HEK293 (cell line): ENCODE data around the gene CNIH3.

Experiments
- CTCF ChIA-PET: fragments of 350-600 bp; formaldehyde crosslinking; extraction: SDS; loops from one replicate; lab custom pipeline; 2021; ENCODE audit warnings: antibody characterized with exemption; lab: Yijun Ruan, JAX
- POLR2A ChIA-PET: fragments of 300-600 bp; formaldehyde crosslinking; extraction: SDS; loops from one replicate; lab custom pipeline; 2020; ENCODE audit warnings: antibody characterized with exemption, inconsistent platforms; lab: Yijun Ruan, JAX
- H3K27ac ChIP-seq: fragments of 200-500 bp; sonication (Bioruptor generic); 2 replicates; pipeline ENCODE4 v1.5.1; 2014; ENCODE audit warnings: low read depth, low read length, control low read depth, inconsistent platforms; ENCODE audit errors: extremely low read depth
- H3K36me3 ChIP-seq, 2 experiments: fragments of 200-500 bp in 1 of 2; sonication (Bioruptor generic) in 1 of 2; 1 replicate in 1 of 2; 2 replicates in 1 of 2; pipeline ENCODE4 v1.5.1; 2014 to 2017; ENCODE audit warnings: inconsistent platforms in 2 of 2, low read length in 2 of 2; ENCODE audit not compliant: control insufficient read depth in 2 of 2, insufficient read depth in 1 of 2
- H3K4me1 ChIP-seq: fragments of 200-500 bp; sonication (Bioruptor generic); 2 replicates; pipeline ENCODE4 v1.5.1; 2014; ENCODE audit warnings: mild to moderate bottlenecking, low read length, inconsistent platforms; ENCODE audit not compliant: control insufficient read depth, insufficient read depth
- H3K4me3 ChIP-seq: 2 replicates; pipeline ENCODE4 v1.5.1; 2011; ENCODE audit warnings: low read depth, mild to moderate bottlenecking, control low read depth, low read length, moderate library complexity
- H3K9me3 ChIP-seq: fragments of 200-500 bp; sonication (Bioruptor generic); 2 replicates; pipeline ENCODE4 v1.5.1; 2014; ENCODE audit warnings: low read depth, low read length, inconsistent platforms; ENCODE audit not compliant: control insufficient read depth, insufficient read depth
- FEZF1 ChIP-seq: fragments of 450-650 bp; formaldehyde crosslinking; IDR thresholded peaks from 2 replicates; pipeline ENCODE4 v1.5.1; 2016; ENCODE audit warnings: missing biosample characterization, missing genetic modification characterization
- KLF1 ChIP-seq: fragments of 450-650 bp; formaldehyde crosslinking; IDR thresholded peaks from 2 replicates; pipeline ENCODE4 v1.5.1; 2016; ENCODE audit warnings: missing biosample characterization, missing genetic modification characterization
- KLF7 ChIP-seq: fragments of 450-650 bp; formaldehyde crosslinking; IDR thresholded peaks from 2 replicates; pipeline ENCODE4 v1.5.1; 2016; ENCODE audit warnings: missing biosample characterization, missing genetic modification characterization, borderline replicate concordance
- SETDB1 ChIP-seq: IDR thresholded peaks from one replicate; pipeline ENCODE4 v1.6.1; 2017; ENCODE audit warnings: mild to moderate bottlenecking, low read length, moderate library complexity, mixed read lengths; ENCODE audit not compliant: insufficient read length
- ZBTB20 ChIP-seq: fragments of 450-650 bp; formaldehyde crosslinking; IDR thresholded peaks from 2 replicates; pipeline ENCODE4 v1.5.1; 2016; ENCODE audit warnings: missing biosample characterization, missing genetic modification characterization
- ZNF311 ChIP-seq: fragments of 450-650 bp; formaldehyde crosslinking; IDR thresholded peaks from 2 replicates; pipeline ENCODE4 v1.5.1; 2017; ENCODE audit warnings: missing biosample characterization, missing genetic modification characterization, borderline replicate concordance
- ZNF324 ChIP-seq: fragments of 450-650 bp; formaldehyde crosslinking; IDR thresholded peaks from 2 replicates; pipeline ENCODE4 v1.5.1; 2016; ENCODE audit warnings: missing biosample characterization, missing genetic modification characterization
- ZNF433 ChIP-seq: fragments of 450-650 bp; formaldehyde crosslinking; IDR thresholded peaks from 2 replicates; pipeline ENCODE4 v1.5.1; 2016; ENCODE audit warnings: missing biosample characterization, missing genetic modification characterization, low read depth
- ZNF544 ChIP-seq: fragments of 450-650 bp; formaldehyde crosslinking; IDR thresholded peaks from 2 replicates; pipeline ENCODE4 v1.5.0; 2017; ENCODE audit warnings: missing biosample characterization, missing genetic modification characterization
- ZNF596 ChIP-seq: fragments of 450-650 bp; IDR thresholded peaks from 2 replicates; pipeline ENCODE4 v1.5.0; 2018; ENCODE audit warnings: missing biosample characterization, mild to moderate bottlenecking, missing genetic modification characterization, moderate library complexity
- ZNF626 ChIP-seq: fragments of 450-650 bp; sonication (Bioruptor Pico); formaldehyde crosslinking; IDR thresholded peaks from 2 replicates; pipeline ENCODE4 v1.5.1; 2018; ENCODE audit warnings: missing biosample characterization, missing genetic modification characterization, inconsistent platforms
- ZNF776 ChIP-seq: fragments of 450-650 bp; formaldehyde crosslinking; IDR thresholded peaks from 2 replicates; pipeline ENCODE4 v1.5.0; 2017; ENCODE audit warnings: missing biosample characterization, missing genetic modification characterization, borderline replicate concordance
- ZNF792 ChIP-seq: fragments of 450-650 bp; formaldehyde crosslinking; IDR thresholded peaks from 2 replicates; pipeline ENCODE4 v1.5.1; 2016; ENCODE audit warnings: missing biosample characterization, missing genetic modification characterization
- ZSCAN23 ChIP-seq: fragments of 450-650 bp; formaldehyde crosslinking; IDR thresholded peaks from 2 replicates; pipeline ENCODE4 v1.5.1; 2016; ENCODE audit warnings: missing biosample characterization, missing genetic modification characterization
- TF ChIP-seq, protein P1 (sequence below): fragments of 450-650 bp; formaldehyde crosslinking; IDR thresholded peaks from 2 replicates; pipeline ENCODE4 v1.5.1; 2017; ENCODE audit warnings: missing biosample characterization, missing genetic modification characterization
- TF ChIP-seq, protein P2 (sequence below): fragments of 450-650 bp; formaldehyde crosslinking; IDR thresholded peaks from 2 replicates; pipeline ENCODE4 v1.5.1; 2016; ENCODE audit warnings: missing biosample characterization, missing genetic modification characterization, low read depth
- TF ChIP-seq, protein P3 (sequence below): fragments of 450-650 bp; formaldehyde crosslinking; IDR thresholded peaks from 2 replicates; pipeline ENCODE4 v1.5.1; 2016; ENCODE audit warnings: missing biosample characterization, missing genetic modification characterization
- TF ChIP-seq, protein P4 (sequence below): fragments of 450-650 bp; formaldehyde crosslinking; conservative IDR thresholded peaks from 2 replicates; pipeline ENCODE4 v1.5.1; 2016; ENCODE audit warnings: low read depth, missing biosample characterization, missing genetic modification characterization
- TF ChIP-seq, protein P5 (sequence below): fragments of 450-650 bp; IDR thresholded peaks from 2 replicates; pipeline ENCODE4 v1.5.1; 2018; ENCODE audit warnings: missing biosample characterization, missing genetic modification characterization
- TF ChIP-seq, protein P6 (sequence below): fragments of 450-650 bp; formaldehyde crosslinking; IDR thresholded peaks from 2 replicates; pipeline ENCODE4 v1.5.1; 2016; ENCODE audit warnings: missing biosample characterization, missing genetic modification characterization

Gene CNIH3

DNA sequence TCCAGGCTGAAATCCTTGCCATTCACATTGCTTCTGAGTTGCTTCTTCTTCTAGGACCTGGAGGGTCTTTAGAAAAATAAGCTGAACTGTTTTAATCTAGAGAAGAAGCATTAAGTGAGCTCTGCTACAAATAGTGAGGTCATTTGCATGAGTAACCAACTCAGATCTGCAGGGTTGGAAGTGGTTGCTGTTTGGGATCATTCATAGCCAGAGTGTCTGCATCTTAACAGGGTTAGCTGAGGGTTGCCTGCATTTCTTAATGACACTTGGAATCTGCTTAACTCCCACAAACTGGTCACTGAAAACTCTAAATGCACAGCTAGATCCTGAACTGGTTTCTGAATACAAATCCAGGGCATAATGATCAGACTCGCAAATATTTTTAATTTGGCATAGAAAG lies 9.9 kb downstream of the CNIH3 start (continued):
- TF ChIP-seq, protein P1, sequence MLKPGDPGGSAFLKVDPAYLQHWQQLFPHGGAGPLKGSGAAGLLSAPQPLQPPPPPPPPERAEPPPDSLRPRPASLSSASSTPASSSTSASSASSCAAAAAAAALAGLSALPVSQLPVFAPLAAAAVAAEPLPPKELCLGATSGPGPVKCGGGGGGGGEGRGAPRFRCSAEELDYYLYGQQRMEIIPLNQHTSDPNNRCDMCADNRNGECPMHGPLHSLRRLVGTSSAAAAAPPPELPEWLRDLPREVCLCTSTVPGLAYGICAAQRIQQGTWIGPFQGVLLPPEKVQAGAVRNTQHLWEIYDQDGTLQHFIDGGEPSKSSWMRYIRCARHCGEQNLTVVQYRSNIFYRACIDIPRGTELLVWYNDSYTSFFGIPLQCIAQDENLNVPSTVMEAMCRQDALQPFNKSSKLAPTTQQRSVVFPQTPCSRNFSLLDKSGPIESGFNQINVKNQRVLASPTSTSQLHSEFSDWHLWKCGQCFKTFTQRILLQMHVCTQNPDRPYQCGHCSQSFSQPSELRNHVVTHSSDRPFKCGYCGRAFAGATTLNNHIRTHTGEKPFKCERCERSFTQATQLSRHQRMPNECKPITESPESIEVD (tag by site-specific recombination) = no peak
- TF ChIP-seq SETDB1 = no peak
- no peak for TF ChIP-seq ZNF596 (tag by site-specific recombination)
- no peak for TF ChIP-seq ZNF324
- TF ChIP-seq ZNF433 = no peak
- no peak for TF ChIP-seq ZNF776 (tag by site-specific recombination)
- no peak for TF ChIP-seq ZSCAN23 (tag by site-specific recombination)
- TF ChIP-seq, protein P2, sequence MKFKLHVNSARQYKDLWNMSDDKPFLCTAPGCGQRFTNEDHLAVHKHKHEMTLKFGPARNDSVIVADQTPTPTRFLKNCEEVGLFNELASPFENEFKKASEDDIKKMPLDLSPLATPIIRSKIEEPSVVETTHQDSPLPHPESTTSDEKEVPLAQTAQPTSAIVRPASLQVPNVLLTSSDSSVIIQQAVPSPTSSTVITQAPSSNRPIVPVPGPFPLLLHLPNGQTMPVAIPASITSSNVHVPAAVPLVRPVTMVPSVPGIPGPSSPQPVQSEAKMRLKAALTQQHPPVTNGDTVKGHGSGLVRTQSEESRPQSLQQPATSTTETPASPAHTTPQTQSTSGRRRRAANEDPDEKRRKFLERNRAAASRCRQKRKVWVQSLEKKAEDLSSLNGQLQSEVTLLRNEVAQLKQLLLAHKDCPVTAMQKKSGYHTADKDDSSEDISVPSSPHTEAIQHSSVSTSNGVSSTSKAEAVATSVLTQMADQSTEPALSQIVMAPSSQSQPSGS (tag by site-specific recombination) = peak; percentile 76
- no peak for TF ChIP-seq FEZF1
- no peak for TF ChIP-seq KLF7 (tag by site-specific recombination)
- no peak for TF ChIP-seq ZNF544 (tag by site-specific recombination)
- no peak for TF ChIP-seq KLF1
- TF ChIP-seq, protein P3, sequence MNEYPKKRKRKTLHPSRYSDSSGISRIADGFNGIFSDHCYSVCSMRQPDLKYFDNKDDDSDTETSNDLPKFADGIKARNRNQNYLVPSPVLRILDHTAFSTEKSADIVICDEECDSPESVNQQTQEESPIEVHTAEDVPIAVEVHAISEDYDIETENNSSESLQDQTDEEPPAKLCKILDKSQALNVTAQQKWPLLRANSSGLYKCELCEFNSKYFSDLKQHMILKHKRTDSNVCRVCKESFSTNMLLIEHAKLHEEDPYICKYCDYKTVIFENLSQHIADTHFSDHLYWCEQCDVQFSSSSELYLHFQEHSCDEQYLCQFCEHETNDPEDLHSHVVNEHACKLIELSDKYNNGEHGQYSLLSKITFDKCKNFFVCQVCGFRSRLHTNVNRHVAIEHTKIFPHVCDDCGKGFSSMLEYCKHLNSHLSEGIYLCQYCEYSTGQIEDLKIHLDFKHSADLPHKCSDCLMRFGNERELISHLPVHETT (tag by site-specific recombination) = no peak
- TF ChIP-seq, protein P4, sequence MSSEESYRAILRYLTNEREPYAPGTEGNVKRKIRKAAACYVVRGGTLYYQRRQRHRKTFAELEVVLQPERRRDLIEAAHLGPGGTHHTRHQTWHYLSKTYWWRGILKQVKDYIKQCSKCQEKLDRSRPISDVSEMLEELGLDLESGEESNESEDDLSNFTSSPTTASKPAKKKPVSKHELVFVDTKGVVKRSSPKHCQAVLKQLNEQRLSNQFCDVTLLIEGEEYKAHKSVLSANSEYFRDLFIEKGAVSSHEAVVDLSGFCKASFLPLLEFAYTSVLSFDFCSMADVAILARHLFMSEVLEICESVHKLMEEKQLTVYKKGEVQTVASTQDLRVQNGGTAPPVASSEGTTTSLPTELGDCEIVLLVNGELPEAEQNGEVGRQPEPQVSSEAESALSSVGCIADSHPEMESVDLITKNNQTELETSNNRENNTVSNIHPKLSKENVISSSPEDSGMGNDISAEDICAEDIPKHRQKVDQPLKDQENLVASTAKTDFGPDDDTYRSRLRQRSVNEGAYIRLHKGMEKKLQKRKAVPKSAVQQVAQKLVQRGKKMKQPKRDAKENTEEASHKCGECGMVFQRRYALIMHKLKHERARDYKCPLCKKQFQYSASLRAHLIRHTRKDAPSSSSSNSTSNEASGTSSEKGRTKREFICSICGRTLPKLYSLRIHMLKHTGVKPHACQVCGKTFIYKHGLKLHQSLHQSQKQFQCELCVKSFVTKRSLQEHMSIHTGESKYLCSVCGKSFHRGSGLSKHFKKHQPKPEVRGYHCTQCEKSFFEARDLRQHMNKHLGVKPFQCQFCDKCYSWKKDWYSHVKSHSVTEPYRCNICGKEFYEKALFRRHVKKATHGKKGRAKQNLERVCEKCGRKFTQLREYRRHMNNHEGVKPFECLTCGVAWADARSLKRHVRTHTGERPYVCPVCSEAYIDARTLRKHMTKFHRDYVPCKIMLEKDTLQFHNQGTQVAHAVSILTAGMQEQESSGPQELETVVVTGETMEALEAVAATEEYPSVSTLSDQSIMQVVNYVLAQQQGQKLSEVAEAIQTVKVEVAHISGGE (tag by site-specific recombination) = no peak

DNA sequence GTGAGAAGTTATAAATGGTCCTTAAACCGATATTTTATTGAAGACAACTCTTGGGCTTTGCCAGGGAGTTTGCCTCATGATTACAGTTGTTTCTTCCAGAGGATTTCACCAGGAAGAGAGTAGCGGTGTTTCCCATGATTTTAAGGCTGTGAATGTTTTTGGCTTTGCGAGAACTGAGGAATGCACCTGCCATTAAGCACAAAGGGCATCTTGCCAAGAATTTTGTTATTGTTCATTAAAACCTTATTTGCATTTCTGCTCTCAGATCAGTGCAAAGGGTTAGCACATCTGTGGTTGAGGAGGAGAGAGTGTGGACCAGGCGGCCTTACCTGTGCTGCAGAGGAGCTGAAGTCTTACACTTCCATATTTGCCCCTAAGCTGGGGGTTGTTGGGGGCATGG lies 13.8 kb downstream of the CNIH3 start:
- peaks cover 20% of the 10 kb centered on the region for H3K4me1 ChIP-seq
- CTCF ChIA-PET = interaction anchor here (1.1 kb wide), 1 partner anchor 14 kb away, joined by 3 read pairs; no protein-coding TSS in a partner anchor
- TF ChIP-seq, protein P5, sequence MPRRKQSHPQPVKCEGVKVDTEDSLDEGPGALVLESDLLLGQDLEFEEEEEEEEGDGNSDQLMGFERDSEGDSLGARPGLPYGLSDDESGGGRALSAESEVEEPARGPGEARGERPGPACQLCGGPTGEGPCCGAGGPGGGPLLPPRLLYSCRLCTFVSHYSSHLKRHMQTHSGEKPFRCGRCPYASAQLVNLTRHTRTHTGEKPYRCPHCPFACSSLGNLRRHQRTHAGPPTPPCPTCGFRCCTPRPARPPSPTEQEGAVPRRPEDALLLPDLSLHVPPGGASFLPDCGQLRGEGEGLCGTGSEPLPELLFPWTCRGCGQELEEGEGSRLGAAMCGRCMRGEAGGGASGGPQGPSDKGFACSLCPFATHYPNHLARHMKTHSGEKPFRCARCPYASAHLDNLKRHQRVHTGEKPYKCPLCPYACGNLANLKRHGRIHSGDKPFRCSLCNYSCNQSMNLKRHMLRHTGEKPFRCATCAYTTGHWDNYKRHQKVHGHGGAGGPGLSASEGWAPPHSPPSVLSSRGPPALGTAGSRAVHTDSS (tag by site-specific recombination) = no peak
- no peak for TF ChIP-seq ZBTB20 (tag by site-specific recombination)
- TF ChIP-seq ZNF311 (tag by site-specific recombination) = no peak
- no peak for TF ChIP-seq ZNF626 (tag by site-specific recombination)
- TF ChIP-seq, protein P6, sequence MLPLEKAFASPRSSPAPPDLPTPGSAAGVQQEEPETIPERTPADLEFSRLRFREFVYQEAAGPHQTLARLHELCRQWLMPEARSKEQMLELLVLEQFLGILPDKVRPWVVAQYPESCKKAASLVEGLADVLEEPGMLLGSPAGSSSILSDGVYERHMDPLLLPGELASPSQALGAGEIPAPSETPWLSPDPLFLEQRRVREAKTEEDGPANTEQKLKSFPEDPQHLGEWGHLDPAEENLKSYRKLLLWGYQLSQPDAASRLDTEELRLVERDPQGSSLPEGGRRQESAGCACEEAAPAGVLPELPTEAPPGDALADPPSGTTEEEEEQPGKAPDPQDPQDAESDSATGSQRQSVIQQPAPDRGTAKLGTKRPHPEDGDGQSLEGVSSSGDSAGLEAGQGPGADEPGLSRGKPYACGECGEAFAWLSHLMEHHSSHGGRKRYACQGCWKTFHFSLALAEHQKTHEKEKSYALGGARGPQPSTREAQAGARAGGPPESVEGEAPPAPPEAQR (tag by site-specific recombination) = no peak
- no peak for TF ChIP-seq ZNF792 (tag by site-specific recombination)
- TF ChIP-seq ZNF596 (tag by site-specific recombination) = no peak
- H3K27ac ChIP-seq = no peak overlapping the region
- no peak overlapping the region for H3K4me3 ChIP-seq
- no peaks in the 10 kb centered on the region for H3K36me3 ChIP-seq
- POLR2A ChIA-PET = interaction anchor here (1.0 kb wide), 1 partner anchor 13 kb away, joined by 3 read pairs; the partner anchor contains the start of gene CNIH3
- H3K9me3 ChIP-seq = no peaks in the 10 kb centered on the region
